Right lung (tissue), 5 donors: Measurements from ENCODE around the gene N4BP2L1. TPM values are rescaled to one million over a fixed set of nuclear protein-coding genes. Genes with fewer than 3 reads are reported as not detected.

ENCODE experiments used
- DNase-seq, 2 donors: peaks; one replicate each; pipeline ENCODE4 v3.0.0-alpha.2; 2013
- polyA plus RNA-seq, 5 donors: library from polyadenylated mRNA; unstranded; fragments of 120-200 nt; gene quantifications; one replicate each; pipeline versions ENCODE4 v1.2.1 to v1.2.3, GENCODE V29; 2013; ENCODE audit warnings: inconsistent platforms in 1 of 5, low replicate concordance in 1 of 5; ENCODE audit not compliant: insufficient read length in 5 of 5, insufficient read depth in 1 of 5

The N4BP2L1 gene
- polyA plus RNA-seq, 5 donors = 23.4 to 51.4 (median 40.4) TPM

GRCh38 chr13:32443111-32443510 lies 15.2 kb upstream of the N4BP2L1 start:
- DNase-seq = peak in 1 of 2 donors; percentile 8

- no peak for DNase-seq
Observed at GRCh38 chr13:32438871-32439270, 10.9 kb upstream of the N4BP2L1 start.

GRCh38 chr13:32432856-32433255 lies 4.9 kb upstream of the N4BP2L1 start:
- DNase-seq = no peak

- DNase-seq = no peak
Observed at GRCh38 chr13:32431361-32431760, 3.4 kb upstream of the N4BP2L1 start.

- DNase-seq = no peak
Observed at GRCh38 chr13:32430018-32430747, 2.3 kb upstream of the N4BP2L1 start.

GRCh38 chr13:32429433-32429909 lies 1.5 kb upstream of the N4BP2L1 start:
- no peak for DNase-seq

GRCh38 chr13:32428581-32429432 lies 877 bp upstream of the N4BP2L1 start:
- no peak for DNase-seq

- peak in 1 of 2 donors; percentile 42 for DNase-seq
Observed at GRCh38 chr13:32426990-32427851, 709 bp downstream of the N4BP2L1 start.

- DNase-seq = peak in 1 of 2 donors; percentile 27
Observed at GRCh38 chr13:32426191-32426989, 1.5 kb downstream of the N4BP2L1 start.

GRCh38 chr13:32425158-32425557 lies 2.8 kb downstream of the N4BP2L1 start:
- no peak for DNase-seq

GRCh38 chr13:32423592-32423991 lies 4.3 kb downstream of the N4BP2L1 start:
- DNase-seq = no peak

GRCh38 chr13:32419862-32420261 lies 8.1 kb downstream of the N4BP2L1 start:
- DNase-seq = no peak

- no peak for DNase-seq
Observed at GRCh38 chr13:32417995-32418394, 9.9 kb downstream of the N4BP2L1 start.

GRCh38 chr13:32415019-32415418 lies 12.9 kb downstream of the N4BP2L1 start:
- no peak for DNase-seq

- no peak for DNase-seq
Observed at GRCh38 chr13:32414580-32414979, 13.3 kb downstream of the N4BP2L1 start.

- no peak for DNase-seq
Observed at GRCh38 chr13:32413284-32413683, 14.6 kb downstream of the N4BP2L1 start.

GRCh38 chr13:32409561-32410421 lies 18.1 kb downstream of the N4BP2L1 start:
- peak in 1 of 2 donors; percentile 42 for DNase-seq

- DNase-seq = no peak
Observed at GRCh38 chr13:32409001-32409313, 19.0 kb downstream of the N4BP2L1 start.

GRCh38 chr13:32408296-32409000 lies 19.5 kb downstream of the N4BP2L1 start:
- no peak for DNase-seq
